ENCODE measurements around the gene IL4R. TPM values are rescaled to one million over a fixed set of nuclear protein-coding genes. Genes with fewer than 3 reads are reported as not detected.

The IL4R gene
- total and polyA plus RNA-seq, 2 of the 13 experiments (the other 11 are each of a cell fraction or from before 2014, with no cell fraction given): 15.9 to 49.6 TPM

GRCh38 chr16:27346819-27347218, 33.0 kb downstream of the IL4R start:
- ATAC-seq (no peak), FAIRE-seq (no peak), DNase-seq (ENCODE audit: low spot score) (no peak)
- in situ Hi-C loops (cut with HindIII; ENCODE audit: extremely low pct_ligation_motif_present, low pct_unique_long_range_greater_than_20kb) (no loop called here), intact Hi-C loops (cut with micrococcal nuclease; ENCODE audit: unreplicated experiment) (no loop called here)
- Histone ChIP-seq H2AFZ (ENCODE audit: low read length) (no peak overlapping the region), H3K27me3 (ENCODE audit: control insufficient read depth in 1 of 2, insufficient read depth in 2 of 2, low read length in 2 of 2) (no peaks in the 10 kb centered on the region), H3K9me3 (ENCODE audit: low read length) (no peaks in the 10 kb centered on the region), H3K27ac (ENCODE audit: extremely low read length, insufficient read depth, low read length) (no peak overlapping the region), H3K9ac (ENCODE audit: insufficient read depth, low read depth, low read length) (no peak overlapping the region), H3K4me1 (ENCODE audit: insufficient read depth, low read length) (no peaks in the 10 kb centered on the region), H3K4me2 (ENCODE audit: low read depth, low read length) (no peak overlapping the region), H3K79me2 (ENCODE audit: insufficient read depth, low read length) (no peaks in the 10 kb centered on the region), H4K20me1 (ENCODE audit: insufficient read depth, low read length) (no peaks in the 10 kb centered on the region), H3K36me3 (replicated peaks in 1 of 2; ENCODE audit: control insufficient read depth in 1 of 2, insufficient read depth in 2 of 2, low read length in 2 of 2) (peaks cover 26 to 62% of the 10 kb centered on the region in 2 experiments), H3K4me3 (replicated peaks in 1 of 3; ENCODE audit: insufficient read depth in 1 of 3, low read depth in 2 of 3, low read length in 3 of 3) (no peak overlapping the region)
- no peak for TF ChIP-seq ZNF367 (CRISPR knock-in tag; IDR thresholded peaks at IDR 0.05; ENCODE audit: borderline replicate concordance)
- TF ChIP-seq NONO (IDR thresholded peaks at IDR 0.05): no peak
- TF ChIP-seq NONO (CRISPR knock-in tag; conservative IDR thresholded peaks at IDR 0.05): no peak
- no peak for TF ChIP-seq THAP11 (CRISPR knock-in tag; IDR thresholded peaks at IDR 0.05)
- no peak for TF ChIP-seq ZNF740 (CRISPR knock-in tag; IDR thresholded peaks at IDR 0.05)
- TF ChIP-seq POLR2AphosphoS5 (IDR thresholded peaks at IDR 0.05; ENCODE audit: low read depth, low read length): no peak
- no peak for TF ChIP-seq MAZ (IDR thresholded peaks at IDR 0.05; ENCODE audit: borderline replicate concordance, low read depth, low read length)
- TF ChIP-seq MAZ (CRISPR knock-in tag; IDR thresholded peaks at IDR 0.05; ENCODE audit: low read depth): no peak
- no peak for TF ChIP-seq ZNF414 (CRISPR knock-in tag; IDR thresholded peaks at IDR 0.05)
- TF ChIP-seq ZNF121 (CRISPR knock-in tag; IDR thresholded peaks at IDR 0.05): no peak
- no peak for TF ChIP-seq NR3C1 (CRISPR knock-in tag; IDR thresholded peaks at IDR 0.05)
- TF ChIP-seq ZNF441 (CRISPR knock-in tag; IDR thresholded peaks at IDR 0.05; ENCODE audit: borderline replicate concordance): no peak
- TF ChIP-seq PPARG (CRISPR knock-in tag; conservative IDR thresholded peaks at IDR 0.05): no peak
- no peak for TF ChIP-seq REPIN1 (CRISPR knock-in tag; IDR thresholded peaks at IDR 0.05; ENCODE audit: borderline replicate concordance, low read depth)
- TF ChIP-seq IRF2 (CRISPR knock-in tag; IDR thresholded peaks at IDR 0.05): no peak
- no peak for TF ChIP-seq PRMT3 (CRISPR knock-in tag; IDR thresholded peaks at IDR 0.05; ENCODE audit: borderline replicate concordance, low read depth)
- TF ChIP-seq, protein P1, sequence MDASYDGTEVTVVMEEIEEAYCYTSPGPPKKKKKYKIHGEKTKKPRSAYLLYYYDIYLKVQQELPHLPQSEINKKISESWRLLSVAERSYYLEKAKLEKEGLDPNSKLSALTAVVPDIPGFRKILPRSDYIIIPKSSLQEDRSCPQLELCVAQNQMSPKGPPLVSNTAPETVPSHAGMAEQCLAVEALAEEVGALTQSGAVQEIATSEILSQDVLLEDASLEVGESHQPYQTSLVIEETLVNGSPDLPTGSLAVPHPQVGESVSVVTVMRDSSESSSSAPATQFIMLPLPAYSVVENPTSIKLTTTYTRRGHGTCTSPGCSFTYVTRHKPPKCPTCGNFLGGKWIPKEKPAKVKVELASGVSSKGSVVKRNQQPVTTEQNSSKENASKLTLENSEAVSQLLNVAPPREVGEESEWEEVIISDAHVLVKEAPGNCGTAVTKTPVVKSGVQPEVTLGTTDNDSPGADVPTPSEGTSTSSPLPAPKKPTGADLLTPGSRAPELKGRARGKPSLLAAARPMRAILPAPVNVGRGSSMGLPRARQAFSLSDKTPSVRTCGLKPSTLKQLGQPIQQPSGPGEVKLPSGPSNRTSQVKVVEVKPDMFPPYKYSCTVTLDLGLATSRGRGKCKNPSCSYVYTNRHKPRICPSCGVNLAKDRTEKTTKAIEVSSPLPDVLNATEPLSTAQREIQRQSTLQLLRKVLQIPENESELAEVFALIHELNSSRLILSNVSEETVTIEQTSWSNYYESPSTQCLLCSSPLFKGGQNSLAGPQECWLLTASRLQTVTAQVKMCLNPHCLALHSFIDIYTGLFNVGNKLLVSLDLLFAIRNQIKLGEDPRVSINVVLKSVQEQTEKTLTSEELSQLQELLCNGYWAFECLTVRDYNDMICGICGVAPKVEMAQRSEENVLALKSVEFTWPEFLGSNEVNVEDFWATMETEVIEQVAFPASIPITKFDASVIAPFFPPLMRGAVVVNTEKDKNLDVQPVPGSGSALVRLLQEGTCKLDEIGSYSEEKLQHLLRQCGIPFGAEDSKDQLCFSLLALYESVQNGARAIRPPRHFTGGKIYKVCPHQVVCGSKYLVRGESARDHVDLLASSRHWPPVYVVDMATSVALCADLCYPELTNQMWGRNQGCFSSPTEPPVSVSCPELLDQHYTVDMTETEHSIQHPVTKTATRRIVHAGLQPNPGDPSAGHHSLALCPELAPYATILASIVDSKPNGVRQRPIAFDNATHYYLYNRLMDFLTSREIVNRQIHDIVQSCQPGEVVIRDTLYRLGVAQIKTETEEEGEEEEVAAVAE (CRISPR knock-in tag; IDR thresholded peaks at IDR 0.05; ENCODE audit: borderline replicate concordance): no peak
- no peak for TF ChIP-seq ZNF451 (CRISPR knock-in tag; IDR thresholded peaks at IDR 0.05)
- no peak for TF ChIP-seq ZNF431 (CRISPR knock-in tag; IDR thresholded peaks at IDR 0.05; ENCODE audit: borderline replicate concordance, low read depth)
- no peak for TF ChIP-seq SRSF4 (IDR thresholded peaks at IDR 0.05; ENCODE audit: low read depth, low read length, poor library complexity, severe bottlenecking)
- POLR2A ChIA-PET: no interaction called here
- no TSS peak for BruUV-seq (replicated peaks)
- WGBS (ENCODE audit: low lambda C conversion rate): 98% methylated on average over 5 of the region's 5 CpGs
- CTCF ChIA-PET (ENCODE audit: low intra/inter-chr PET ratio, low total read pairs): interaction anchor here (1.2 kb wide), 1 partner anchor 21 kb away, joined by 3 read pairs; no protein-coding TSS in a partner anchor

All from HepG2 (cell line).